Measurements from ENCODE around the gene ITIH1.
A peak's percentile ranks its signal among the peaks of the same experiment; 100 is the strongest.

ITIH1 gene

DNA sequence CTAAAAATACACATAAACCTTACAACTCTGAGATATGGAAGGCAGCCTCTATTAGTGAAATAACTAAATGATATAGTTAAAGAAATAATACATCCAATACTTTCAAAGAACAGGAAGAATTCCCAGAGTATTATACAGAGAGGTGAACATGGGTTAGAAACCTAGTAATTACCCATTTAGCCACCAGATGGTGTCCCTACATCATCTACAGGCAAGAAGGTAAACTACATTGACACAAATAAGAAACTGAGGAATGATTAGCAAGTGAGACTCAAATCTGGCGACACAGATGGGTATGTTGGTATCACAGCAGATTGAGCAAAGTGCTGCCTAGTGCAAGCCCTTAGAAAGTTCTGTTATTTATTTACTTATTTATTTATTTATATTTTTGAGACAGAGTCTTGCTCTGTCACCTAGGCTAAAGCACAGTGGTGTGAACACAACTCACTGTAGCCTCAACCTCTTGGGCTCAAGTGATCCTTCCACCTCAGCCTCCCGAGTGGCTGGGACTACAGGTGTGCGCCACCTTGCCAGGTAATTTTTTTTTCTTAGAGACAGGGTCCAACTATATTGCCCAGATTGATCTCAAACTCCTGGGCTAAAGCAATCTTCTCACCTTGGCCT, 34.9 kb upstream of the ITIH1 start:
- no peak for TF ChIP-seq ZFX (IDR thresholded peaks at IDR 0.05)
- TF ChIP-seq, protein P1, sequence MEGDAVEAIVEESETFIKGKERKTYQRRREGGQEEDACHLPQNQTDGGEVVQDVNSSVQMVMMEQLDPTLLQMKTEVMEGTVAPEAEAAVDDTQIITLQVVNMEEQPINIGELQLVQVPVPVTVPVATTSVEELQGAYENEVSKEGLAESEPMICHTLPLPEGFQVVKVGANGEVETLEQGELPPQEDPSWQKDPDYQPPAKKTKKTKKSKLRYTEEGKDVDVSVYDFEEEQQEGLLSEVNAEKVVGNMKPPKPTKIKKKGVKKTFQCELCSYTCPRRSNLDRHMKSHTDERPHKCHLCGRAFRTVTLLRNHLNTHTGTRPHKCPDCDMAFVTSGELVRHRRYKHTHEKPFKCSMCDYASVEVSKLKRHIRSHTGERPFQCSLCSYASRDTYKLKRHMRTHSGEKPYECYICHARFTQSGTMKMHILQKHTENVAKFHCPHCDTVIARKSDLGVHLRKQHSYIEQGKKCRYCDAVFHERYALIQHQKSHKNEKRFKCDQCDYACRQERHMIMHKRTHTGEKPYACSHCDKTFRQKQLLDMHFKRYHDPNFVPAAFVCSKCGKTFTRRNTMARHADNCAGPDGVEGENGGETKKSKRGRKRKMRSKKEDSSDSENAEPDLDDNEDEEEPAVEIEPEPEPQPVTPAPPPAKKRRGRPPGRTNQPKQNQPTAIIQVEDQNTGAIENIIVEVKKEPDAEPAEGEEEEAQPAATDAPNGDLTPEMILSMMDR (conservative IDR thresholded peaks at IDR 0.05) = peak; percentile 73
- H3K27ac ChIP-seq = no peak overlapping the region

DNA sequence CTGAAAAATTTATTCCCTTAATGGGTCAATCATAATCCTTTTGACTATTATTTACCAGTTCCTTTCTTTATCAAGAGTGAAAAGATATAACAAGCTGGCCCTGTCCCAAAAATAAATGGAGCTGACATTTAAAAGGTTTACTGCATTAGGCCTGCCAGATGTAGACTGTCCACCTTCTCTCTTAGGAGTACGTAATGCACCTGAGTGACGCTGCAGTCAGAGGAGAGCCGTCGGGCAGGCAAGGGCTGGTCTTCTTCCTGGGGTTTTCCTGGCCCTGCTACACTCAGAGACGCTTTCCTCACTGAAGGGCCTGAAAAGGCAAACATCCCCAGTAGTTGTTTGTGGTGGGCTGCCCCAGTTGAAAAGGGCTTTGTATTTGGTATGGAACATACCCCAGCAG, 34.2 kb upstream of the ITIH1 start:
- TF ChIP-seq ZFX (IDR thresholded peaks at IDR 0.05) = no peak
- TF ChIP-seq, protein P1 (conservative IDR thresholded peaks at IDR 0.05) = no peak

GRCh38 chr3:52743721-52744120, 33.7 kb upstream of the ITIH1 start:
- TF ChIP-seq, protein P1 (conservative IDR thresholded peaks at IDR 0.05) = no peak
- no peak for TF ChIP-seq ZFX (IDR thresholded peaks at IDR 0.05)

More for the DNA sequence above, 34.2 kb upstream of the ITIH1 start:
- H3K27ac ChIP-seq = no peak overlapping the region

GRCh38 chr3:52752045-52752660, 25.2 kb upstream of the ITIH1 start:
- TF ChIP-seq, protein P1 (conservative IDR thresholded peaks at IDR 0.05) = no peak
- TF ChIP-seq ZFX (IDR thresholded peaks at IDR 0.05) = no peak
- H3K27ac ChIP-seq = no peak overlapping the region

More at GRCh38 chr3:52743721-52744120, 33.7 kb upstream of the ITIH1 start:
- no peak overlapping the region for H3K27ac ChIP-seq

DNA sequence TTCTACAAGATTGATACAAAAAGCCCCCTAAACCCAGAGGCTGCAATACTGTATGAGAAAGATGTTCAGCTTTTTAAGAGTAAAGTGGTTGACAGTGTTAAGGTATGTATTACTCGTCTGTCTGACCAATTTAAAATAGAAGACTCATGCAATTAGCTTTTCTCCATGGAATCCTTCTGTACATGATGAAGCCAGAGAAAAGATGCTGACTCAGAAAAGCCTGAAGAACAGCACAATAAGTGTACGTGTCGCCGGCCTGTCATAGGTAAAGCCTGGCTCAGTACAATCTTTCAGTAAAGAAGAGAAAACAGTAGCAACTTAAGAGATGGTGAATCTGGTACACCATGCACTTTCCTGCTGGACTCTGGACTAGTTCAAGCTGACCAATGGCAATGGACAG, 23.0 kb upstream of the ITIH1 start:
- H3K27ac ChIP-seq = no peak overlapping the region
- TF ChIP-seq, protein P1 (conservative IDR thresholded peaks at IDR 0.05) = no peak
- TF ChIP-seq ZFX (IDR thresholded peaks at IDR 0.05) = no peak

DNA sequence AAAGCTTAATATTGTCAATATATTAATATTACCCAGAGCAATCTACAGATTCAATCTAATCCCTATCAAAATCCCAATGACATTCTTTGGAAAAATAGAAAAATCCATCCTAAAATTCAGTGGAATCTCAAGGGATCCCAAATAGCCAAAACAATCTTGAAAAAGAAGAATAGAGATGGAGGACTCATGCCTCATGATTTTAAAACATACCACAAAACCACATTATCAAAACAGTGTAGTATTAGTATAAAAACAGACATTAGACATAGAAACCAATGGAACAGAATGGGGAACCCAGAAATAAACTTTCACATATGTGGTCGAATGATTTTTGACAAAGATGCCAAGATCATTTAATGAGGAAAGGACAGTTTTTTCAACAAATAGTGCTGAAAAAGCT, 21.3 kb upstream of the ITIH1 start:
- TF ChIP-seq ZFX (IDR thresholded peaks at IDR 0.05) = no peak
- TF ChIP-seq, protein P1 (conservative IDR thresholded peaks at IDR 0.05) = no peak

DNA sequence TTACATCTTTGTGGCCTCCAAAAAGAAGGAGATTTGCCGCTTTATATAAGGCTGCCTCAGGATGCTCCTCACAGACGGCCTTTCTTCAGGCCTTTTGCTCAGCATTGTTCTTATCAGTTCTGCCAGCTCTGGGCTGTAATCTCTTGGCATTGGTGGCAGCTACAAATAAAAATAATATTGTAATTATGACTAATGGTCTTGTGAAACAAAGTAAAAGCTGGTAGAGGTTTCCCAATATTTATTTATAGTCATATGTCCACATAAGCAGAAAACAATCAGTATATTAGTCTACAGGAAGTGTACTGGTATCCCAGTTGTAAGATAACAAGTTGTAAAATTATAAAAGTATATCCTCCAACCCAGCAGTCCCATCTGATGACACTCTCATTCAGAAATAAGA, 13.9 kb upstream of the ITIH1 start:
- no peak overlapping the region for H3K27ac ChIP-seq
- TF ChIP-seq ZFX (IDR thresholded peaks at IDR 0.05) = no peak
- TF ChIP-seq, protein P1 (conservative IDR thresholded peaks at IDR 0.05) = no peak

More for the DNA sequence above, 21.3 kb upstream of the ITIH1 start:
- H3K27ac ChIP-seq = no peak overlapping the region
